GF-D8 (cell line): Measurements from ENCODE around the gene PPEF1.
"Not testable (repeated sequence)": the region's sequence is repeated elsewhere in the genome, so short reads cannot be mapped to it uniquely, and the experiment has no call there.

Source experiments
- DNase-seq: peaks from one replicate; lab custom pipeline; 2025; lab: John Stamatoyannopoulos, UW

Gene PPEF1

GRCh38 chrX:18701621-18702361 lies 5.7 kb upstream of the PPEF1 start:
- no peak for DNase-seq

GRCh38 chrX:18702362-18703195 lies 4.9 kb upstream of the PPEF1 start:
- no peak for DNase-seq

- DNase-seq, result no peak
These were observed 2.4 kb downstream of the PPEF1 start for GRCh38 chrX:18709833-18710232.

- DNase-seq, result no peak
These were observed 7.5 kb downstream of the PPEF1 start for GRCh38 chrX:18714910-18715309.

GRCh38 chrX:18719852-18720251 lies 12.4 kb downstream of the PPEF1 start:
- no peak for DNase-seq

- no peak for DNase-seq
These were observed 14.4 kb downstream of the PPEF1 start for GRCh38 chrX:18721683-18722499.

GRCh38 chrX:18722500-18723071 lies 15.1 kb downstream of the PPEF1 start:
- no peak for DNase-seq

GRCh38 chrX:18725310-18725943 lies 18.0 kb downstream of the PPEF1 start:
- DNase-seq, result no peak

- DNase-seq, result no peak
These were observed 25.8 kb downstream of the PPEF1 start for GRCh38 chrX:18733287-18733686.

- DNase-seq, result not testable (repeated sequence)
These were observed 32.2 kb downstream of the PPEF1 start for GRCh38 chrX:18739609-18740008.

- no peak for DNase-seq
These were observed 41.1 kb downstream of the PPEF1 start for GRCh38 chrX:18748499-18748898.

- no peak for DNase-seq
These were observed 46.2 kb downstream of the PPEF1 start for GRCh38 chrX:18753631-18754030.

- DNase-seq, result no peak
These were observed 48.2 kb downstream of the PPEF1 start for GRCh38 chrX:18755651-18756050.

- no peak for DNase-seq
These were observed 50.8 kb downstream of the PPEF1 start for GRCh38 chrX:18757956-18758932.

GRCh38 chrX:18761750-18762149 lies 54.3 kb downstream of the PPEF1 start:
- DNase-seq, result no peak

- DNase-seq, result not testable (repeated sequence)
These were observed 55.7 kb downstream of the PPEF1 start for GRCh38 chrX:18763106-18763505.

- no peak for DNase-seq
These were observed 61.9 kb downstream of the PPEF1 start for GRCh38 chrX:18769364-18769763.

GRCh38 chrX:18769812-18770573 lies 62.5 kb downstream of the PPEF1 start:
- no peak for DNase-seq

GRCh38 chrX:18789916-18790315 lies 82.5 kb downstream of the PPEF1 start:
- DNase-seq, result no peak

- no peak for DNase-seq
These were observed 85.4 kb downstream of the PPEF1 start for GRCh38 chrX:18792828-18793227.
